A172 (cell line): ENCODE data around the gene GLRA3. TPM values are rescaled to one million over a fixed set of nuclear protein-coding genes. Genes with fewer than 3 reads are reported as not detected.
A peak's percentile ranks its signal among the peaks of the same experiment; 100 is the strongest.
"Not testable (repeated sequence)": the region's sequence is repeated elsewhere in the genome, so short reads cannot be mapped to it uniquely, and the experiment has no call there.

Experiments
- DNase-seq: peaks from one replicate; pipeline ENCODE4 v3.0.0-alpha.2; 2015; ENCODE audit warnings: low spot score
- total RNA-seq: library from RNA; depleted of rRNA; stranded (reverse); fragments of >200 nt; shearing (Covaris generic); gene quantifications from 2 replicates; pipeline ENCODE4 v1.2.3, GENCODE V29; 2014; rRNA removed

Gene GLRA3
- not detected in 2 replicates for total RNA-seq

GRCh38 chr4:174828845-174829701 is at the start of gene GLRA3:
GLRA3 (minus strand) TSS chr4:174829247; CDS start chr4:174828811, 436 bp downstream.
- DNase-seq: peak; percentile 28

- no peak for DNase-seq
These were observed 45.9 kb upstream of the GLRA3 start for GRCh38 chr4:174874898-174875297.

- DNase-seq: peak; percentile 25
These were observed 44.9 kb upstream of the GLRA3 start for GRCh38 chr4:174873931-174874330.

- not testable (repeated sequence) for DNase-seq
These were observed 44.1 kb upstream of the GLRA3 start for GRCh38 chr4:174873146-174873545.

- no peak for DNase-seq
These were observed 42.4 kb upstream of the GLRA3 start for GRCh38 chr4:174871407-174871806.

- no peak for DNase-seq
These were observed 41.3 kb upstream of the GLRA3 start for GRCh38 chr4:174870311-174870710.

GRCh38 chr4:174869339-174869738 is 40.3 kb upstream of the GLRA3 start:
- peak; percentile 23 for DNase-seq

GRCh38 chr4:174867903-174868302 is 38.9 kb upstream of the GLRA3 start:
- DNase-seq: no peak

- DNase-seq: no peak
These were observed 36.5 kb upstream of the GLRA3 start for GRCh38 chr4:174865418-174865985.

GRCh38 chr4:174864031-174864430 is 35.0 kb upstream of the GLRA3 start:
- no peak for DNase-seq

- no peak for DNase-seq
These were observed 31.5 kb upstream of the GLRA3 start for GRCh38 chr4:174860588-174860987.

GRCh38 chr4:174859904-174860303 is 30.9 kb upstream of the GLRA3 start:
- no peak for DNase-seq

- DNase-seq: no peak
These were observed 28.1 kb upstream of the GLRA3 start for GRCh38 chr4:174856926-174857800.

- no peak for DNase-seq
These were observed 26.0 kb upstream of the GLRA3 start for GRCh38 chr4:174855050-174855449.

GRCh38 chr4:174853629-174854028 is 24.6 kb upstream of the GLRA3 start:
- no peak for DNase-seq

- DNase-seq: no peak
These were observed 19.5 kb upstream of the GLRA3 start for GRCh38 chr4:174848596-174848995.

- no peak for DNase-seq
These were observed 18.9 kb upstream of the GLRA3 start for GRCh38 chr4:174847801-174848427.

- no peak for DNase-seq
These were observed 6.5 kb upstream of the GLRA3 start for GRCh38 chr4:174835536-174835935.

- DNase-seq: no peak
These were observed 5.4 kb upstream of the GLRA3 start for GRCh38 chr4:174834477-174834876.

- DNase-seq: no peak
These were observed 2.4 kb downstream of the GLRA3 start for GRCh38 chr4:174826660-174827059.

- DNase-seq: no peak
These were observed 13.8 kb downstream of the GLRA3 start for GRCh38 chr4:174815282-174815681.

GRCh38 chr4:174813292-174813691 is 15.8 kb downstream of the GLRA3 start:
- no peak for DNase-seq
